Activated CD8-positive, alpha-beta memory T cell treated with anti-CD3 and anti-CD28 coated beads for 24 hours (primary cell): ENCODE data around the gene CHRNB2.

ENCODE experiments used
- DNase-seq: peaks from one replicate; pipeline ENCODE4 v3.0.0-alpha.2; 2020

CHRNB2 gene

GRCh38 chr1:154553056-154554030 is 14.2 kb upstream of the CHRNB2 start:
- no peak for DNase-seq

- DNase-seq, result no peak
Measured at GRCh38 chr1:154556422-154556821, 11.2 kb upstream of the CHRNB2 start.

GRCh38 chr1:154557248-154557938 is 10.2 kb upstream of the CHRNB2 start:
- DNase-seq, result no peak

- peak; percentile 72 for DNase-seq
Measured at GRCh38 chr1:154557939-154558719, 9.4 kb upstream of the CHRNB2 start, which contains the start of gene UBE2Q1. UBE2Q1 (minus strand) TSS chr1:154558662; CDS start chr1:154558553, 109 bp downstream.

- DNase-seq, result peak; percentile 98
Measured at GRCh38 chr1:154558720-154559465, 8.7 kb upstream of the CHRNB2 start.

GRCh38 chr1:154559466-154560044 is 8.0 kb upstream of the CHRNB2 start:
- peak; percentile 92 for DNase-seq

GRCh38 chr1:154565876-154566275 is 1.7 kb upstream of the CHRNB2 start:
- DNase-seq, result no peak

- DNase-seq, result peak; percentile 67
Measured at GRCh38 chr1:154568157-154568815, 708 bp downstream of the CHRNB2 start.

GRCh38 chr1:154571244-154571963 is 3.8 kb downstream of the CHRNB2 start:
- no peak for DNase-seq

- DNase-seq, result no peak
Measured at GRCh38 chr1:154571964-154572288, 4.3 kb downstream of the CHRNB2 start.

- DNase-seq, result no peak
Measured at GRCh38 chr1:154572468-154573167, 5.0 kb downstream of the CHRNB2 start.

GRCh38 chr1:154573168-154573510 is 5.6 kb downstream of the CHRNB2 start:
- DNase-seq, result no peak

- no peak for DNase-seq
Measured at GRCh38 chr1:154574716-154575115, 7.1 kb downstream of the CHRNB2 start.

GRCh38 chr1:154575147-154575927 is 7.8 kb downstream of the CHRNB2 start:
- DNase-seq, result no peak

GRCh38 chr1:154575951-154576566 is 8.5 kb downstream of the CHRNB2 start:
- no peak for DNase-seq

GRCh38 chr1:154577346-154578057 is 9.9 kb downstream of the CHRNB2 start:
- DNase-seq, result no peak

- no peak for DNase-seq
Measured at GRCh38 chr1:154578058-154578418, 10.5 kb downstream of the CHRNB2 start.

- DNase-seq, result no peak
Measured at GRCh38 chr1:154579374-154579773, 11.8 kb downstream of the CHRNB2 start.
